HG02870 (cell line): ENCODE results near the gene CHST11.

Source experiments
- ATAC-seq: cut with Tn5 transposase; IDR thresholded peaks from one replicate; pipeline ENCODE4 v1.9.1; 2021; ENCODE audit warnings: mild to moderate bottlenecking, moderate library complexity; ENCODE audit not compliant: unreplicated experiment

Gene CHST11

DNA sequence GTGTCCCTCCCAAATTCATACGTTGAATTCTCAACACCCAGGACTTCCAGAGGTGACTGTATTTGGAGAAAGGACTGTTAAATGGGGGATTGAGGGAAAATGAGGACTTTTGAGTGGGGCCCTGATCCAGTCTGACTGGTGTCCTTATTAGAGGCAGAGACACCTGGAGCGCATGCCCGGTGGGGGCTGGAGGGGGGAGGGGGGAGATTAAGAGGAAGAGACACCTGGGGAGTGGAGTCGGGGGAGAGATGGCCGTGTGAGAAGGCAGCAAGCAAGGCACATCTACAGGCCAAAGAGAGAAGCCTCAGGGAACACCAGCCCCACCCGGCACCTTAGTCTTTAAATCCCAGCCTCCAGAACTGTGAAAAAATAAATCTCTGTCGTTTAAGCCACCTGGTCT is 291.6 kb downstream of the CHST11 start:
- ATAC-seq = no peak

DNA sequence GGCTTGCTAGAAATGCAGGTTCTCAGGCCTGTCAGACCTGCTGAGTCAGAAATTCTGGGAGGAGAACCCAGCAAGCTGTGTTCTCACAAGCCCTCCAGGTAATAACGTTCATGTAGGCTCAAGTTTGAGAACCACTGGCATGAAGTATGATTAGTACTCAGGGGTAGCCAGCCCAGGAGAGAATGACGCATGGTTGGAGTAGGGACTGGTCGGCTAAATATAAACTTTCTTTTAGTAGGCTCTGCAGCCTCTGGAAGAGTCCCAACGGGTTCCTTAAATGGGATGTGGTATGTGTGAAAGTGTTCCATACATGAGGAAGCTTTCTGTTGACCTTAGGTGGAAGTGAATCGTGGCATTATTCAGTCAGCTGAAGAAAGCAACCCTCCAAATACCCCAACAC is 292.0 kb downstream of the CHST11 start:
- no peak for ATAC-seq

DNA sequence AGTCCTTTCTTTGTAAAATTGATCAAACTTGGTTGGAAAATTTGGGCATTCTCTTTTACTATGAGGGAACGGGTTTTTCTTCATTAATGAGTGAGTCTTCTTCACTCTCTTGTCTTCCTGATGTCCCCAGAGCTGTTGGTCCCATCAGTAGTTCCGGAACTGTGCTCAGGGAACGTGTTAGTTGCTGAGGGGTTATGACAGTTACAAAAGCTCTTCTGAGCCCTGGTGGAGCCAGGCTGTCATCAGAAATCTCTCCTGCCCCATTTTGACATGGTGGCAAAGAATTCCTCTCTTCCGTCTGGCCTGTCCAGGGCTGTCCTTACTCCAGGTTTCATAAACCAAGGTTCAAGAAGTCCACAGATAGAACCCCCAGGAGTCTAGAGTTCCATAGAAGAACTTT is 292.8 kb downstream of the CHST11 start:
- ATAC-seq = no peak

DNA sequence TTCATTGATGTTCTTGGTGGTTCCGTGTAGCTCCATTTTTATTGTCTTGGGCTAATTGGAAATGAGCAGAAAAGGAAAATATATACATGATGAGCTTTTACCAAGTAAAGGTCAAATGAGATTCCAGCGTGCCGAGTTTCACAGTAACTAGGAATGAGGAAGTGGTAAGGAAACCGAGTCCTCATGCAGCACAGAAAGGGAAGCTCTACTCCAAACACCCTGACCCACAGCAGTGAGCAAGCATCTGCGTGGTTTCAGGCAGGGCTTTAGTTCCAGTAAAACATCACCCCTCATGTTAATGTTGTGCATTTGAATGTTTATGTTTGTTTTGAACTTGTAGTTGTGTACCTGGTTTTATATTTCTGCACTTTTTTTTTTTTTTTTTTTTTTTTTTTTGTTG is 293.3 kb downstream of the CHST11 start:
- no peak for ATAC-seq

DNA sequence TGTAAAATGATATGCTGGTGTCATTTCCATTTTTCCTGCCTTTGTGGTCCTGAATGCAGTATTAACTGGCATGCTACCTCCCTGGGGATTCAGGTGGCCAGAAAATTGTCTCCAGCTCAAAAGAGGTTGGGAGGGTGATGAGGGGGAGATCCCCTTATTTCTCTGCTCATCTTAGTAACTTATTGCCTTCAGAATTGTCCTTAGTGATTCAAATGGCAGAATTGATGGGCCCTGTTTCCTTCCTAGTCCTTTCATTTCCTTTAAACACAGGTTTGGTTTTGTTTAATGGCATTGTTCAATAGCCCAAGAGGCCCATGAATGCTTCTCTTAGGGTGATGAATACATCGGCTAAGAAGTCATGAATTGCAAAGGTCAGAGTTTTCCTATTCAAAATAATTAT is 294.4 kb downstream of the CHST11 start:
- ATAC-seq = no peak

DNA sequence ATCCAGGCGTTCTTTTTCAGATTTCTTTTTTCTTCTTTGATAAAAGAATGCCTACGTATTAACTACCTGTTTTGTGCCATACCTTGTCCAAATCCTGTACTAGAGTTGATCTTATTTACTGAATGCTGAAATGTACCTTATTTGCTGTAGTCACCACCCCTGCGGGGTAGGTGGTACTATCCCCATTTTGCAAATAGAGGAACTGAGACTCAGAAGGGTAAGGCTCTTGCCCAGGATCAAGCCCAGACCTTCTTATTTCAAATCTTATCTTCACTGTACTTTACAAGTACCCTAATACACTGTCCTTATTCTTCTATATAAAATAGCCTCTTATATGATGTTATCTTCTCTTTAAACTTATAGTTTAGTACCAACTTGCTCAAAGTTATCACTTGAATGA is 294.8 kb downstream of the CHST11 start:
- ATAC-seq = peak; percentile 53

DNA sequence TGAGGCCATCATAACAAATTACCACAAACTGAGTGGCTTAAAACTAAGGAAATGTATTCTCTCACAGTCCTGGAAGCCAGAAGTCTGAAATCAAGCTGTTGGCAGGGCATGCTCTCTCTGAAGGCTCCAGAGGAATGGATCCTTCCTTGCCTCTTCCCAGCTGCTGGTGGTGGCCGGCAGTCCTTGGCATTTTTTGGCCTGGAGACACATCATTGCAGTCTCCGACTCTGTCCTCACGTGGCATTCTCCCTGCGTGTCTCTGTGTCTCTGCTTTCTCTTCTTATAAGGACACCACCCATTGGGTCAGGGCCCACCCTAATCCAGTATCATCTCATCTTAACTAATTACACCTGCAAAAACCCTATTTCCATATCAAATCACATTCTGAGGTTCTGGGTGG is 295.3 kb downstream of the CHST11 start:
- ATAC-seq = no peak

DNA sequence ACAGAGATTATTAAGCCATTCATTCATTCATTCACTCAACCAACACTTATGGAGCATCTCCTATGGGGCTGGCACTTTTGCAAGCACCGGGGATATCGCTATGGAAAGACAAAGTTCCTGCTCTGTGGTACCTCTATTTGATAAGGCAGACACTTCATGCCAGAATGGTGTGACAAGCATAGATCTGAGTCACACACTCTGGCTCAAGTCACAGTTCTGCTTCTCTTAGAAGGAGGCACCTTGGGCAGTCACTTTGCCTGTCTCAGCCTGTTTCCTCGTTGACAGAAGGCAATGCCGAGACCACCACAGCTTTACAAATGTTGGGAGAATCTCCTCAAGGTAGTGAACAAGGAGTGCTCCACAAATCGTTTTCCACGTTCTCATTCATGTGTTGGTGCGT is 296.1 kb downstream of the CHST11 start:
- no peak for ATAC-seq

DNA sequence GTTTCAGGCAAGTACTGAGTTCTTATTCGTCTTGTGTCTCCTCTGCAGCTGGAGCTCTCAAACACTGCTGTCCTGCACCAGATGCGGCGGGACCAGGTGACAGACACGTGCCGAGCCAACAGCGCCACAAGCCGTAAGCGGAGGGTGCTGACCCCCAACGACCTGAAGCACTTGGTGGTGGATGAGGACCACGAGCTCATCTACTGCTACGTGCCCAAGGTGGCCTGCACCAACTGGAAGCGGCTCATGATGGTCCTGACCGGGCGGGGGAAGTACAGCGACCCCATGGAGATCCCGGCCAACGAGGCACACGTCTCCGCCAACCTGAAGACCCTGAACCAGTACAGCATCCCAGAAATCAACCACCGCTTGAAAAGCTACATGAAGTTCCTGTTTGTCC is 300.2 kb downstream of the CHST11 start:
- no peak for ATAC-seq

DNA sequence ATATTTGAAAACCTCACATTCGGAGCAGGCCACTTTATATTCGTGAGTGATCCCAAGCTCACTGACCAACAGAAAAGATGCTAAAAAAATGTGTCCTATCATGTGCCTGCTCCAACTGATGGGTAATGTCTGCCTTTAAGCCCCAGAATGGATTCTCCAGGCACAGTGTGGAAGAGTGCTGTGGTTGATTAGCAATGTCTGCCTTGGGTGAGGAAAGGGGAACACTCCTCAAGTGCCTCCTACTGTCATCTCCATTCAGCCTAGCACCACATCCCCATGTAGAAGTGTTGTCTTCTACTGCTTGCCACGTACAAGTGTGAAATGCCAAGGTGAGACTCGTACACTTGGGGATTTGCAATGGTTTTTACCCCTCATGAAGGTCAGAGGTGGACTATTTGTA is 302.0 kb downstream of the CHST11 start:
- ATAC-seq = no peak

DNA sequence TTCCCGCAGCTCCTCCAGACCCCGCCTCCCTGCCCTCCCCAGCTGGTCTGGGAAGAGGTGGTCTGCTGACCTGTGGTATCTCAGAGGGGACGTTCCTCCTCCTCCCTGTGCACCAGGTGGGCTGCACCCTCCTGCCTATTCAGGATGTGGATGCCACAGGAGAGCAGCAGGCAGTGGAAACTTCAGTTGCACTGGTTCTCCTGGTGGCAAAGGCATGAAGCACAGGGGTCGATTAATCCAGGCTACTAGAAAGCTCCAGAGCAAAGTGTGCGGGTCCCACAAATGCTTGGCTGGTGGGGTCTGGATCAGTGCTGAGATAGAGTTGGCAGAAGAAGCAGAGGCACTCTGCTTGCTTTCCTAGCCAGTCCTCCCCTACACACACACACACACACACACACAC is 304.3 kb downstream of the CHST11 start:
- ATAC-seq = no peak

DNA sequence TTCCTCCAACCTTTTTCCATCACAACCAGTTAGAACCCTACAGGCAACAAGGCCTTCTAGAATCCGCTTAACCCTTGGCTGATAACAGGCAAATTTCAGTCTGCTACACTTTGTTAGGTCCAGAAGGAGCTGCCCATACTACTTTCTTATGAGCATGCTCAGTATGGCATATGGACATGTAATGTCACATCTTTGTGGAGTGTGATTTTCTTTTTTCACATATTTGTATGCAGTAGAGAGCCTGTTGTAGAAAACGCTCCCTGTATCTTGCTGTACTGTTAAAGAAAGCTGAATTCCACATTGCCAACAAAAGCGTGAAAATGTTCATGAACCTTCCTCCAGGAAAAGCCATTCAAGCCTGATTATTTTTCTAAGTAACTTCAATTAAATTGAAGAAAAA is 304.9 kb downstream of the CHST11 start:
- no peak for ATAC-seq

DNA sequence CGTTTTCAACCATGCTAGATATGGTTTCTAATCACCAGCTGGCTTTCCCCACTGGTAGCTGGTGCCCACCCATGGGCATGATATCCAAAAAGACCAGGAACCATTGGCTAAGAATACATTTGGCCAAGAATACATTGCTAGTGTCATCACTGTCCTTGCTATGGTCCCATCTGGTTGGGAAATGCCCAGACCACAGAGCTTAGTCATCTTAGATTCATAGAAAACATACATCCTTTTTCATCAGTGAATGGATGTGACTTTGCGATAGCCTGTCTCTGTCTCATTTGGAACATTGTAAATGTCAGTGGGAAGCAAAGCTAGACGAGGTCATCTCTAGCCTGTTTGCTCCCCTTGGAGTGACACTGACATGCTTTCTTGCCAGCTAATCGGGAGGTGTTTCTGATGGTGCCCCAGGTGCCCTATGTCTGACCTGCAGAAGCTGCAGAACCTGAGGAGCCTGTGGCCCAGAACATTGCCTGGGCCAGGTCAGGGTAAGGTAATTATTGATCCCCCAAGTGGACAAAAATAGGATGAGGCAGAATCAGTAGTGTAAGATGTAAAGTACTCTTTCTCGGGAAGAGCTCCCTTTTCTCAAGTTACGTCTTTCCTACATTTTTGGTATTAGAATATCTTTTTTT is 306.5 kb downstream of the CHST11 start:
- no peak for ATAC-seq

DNA sequence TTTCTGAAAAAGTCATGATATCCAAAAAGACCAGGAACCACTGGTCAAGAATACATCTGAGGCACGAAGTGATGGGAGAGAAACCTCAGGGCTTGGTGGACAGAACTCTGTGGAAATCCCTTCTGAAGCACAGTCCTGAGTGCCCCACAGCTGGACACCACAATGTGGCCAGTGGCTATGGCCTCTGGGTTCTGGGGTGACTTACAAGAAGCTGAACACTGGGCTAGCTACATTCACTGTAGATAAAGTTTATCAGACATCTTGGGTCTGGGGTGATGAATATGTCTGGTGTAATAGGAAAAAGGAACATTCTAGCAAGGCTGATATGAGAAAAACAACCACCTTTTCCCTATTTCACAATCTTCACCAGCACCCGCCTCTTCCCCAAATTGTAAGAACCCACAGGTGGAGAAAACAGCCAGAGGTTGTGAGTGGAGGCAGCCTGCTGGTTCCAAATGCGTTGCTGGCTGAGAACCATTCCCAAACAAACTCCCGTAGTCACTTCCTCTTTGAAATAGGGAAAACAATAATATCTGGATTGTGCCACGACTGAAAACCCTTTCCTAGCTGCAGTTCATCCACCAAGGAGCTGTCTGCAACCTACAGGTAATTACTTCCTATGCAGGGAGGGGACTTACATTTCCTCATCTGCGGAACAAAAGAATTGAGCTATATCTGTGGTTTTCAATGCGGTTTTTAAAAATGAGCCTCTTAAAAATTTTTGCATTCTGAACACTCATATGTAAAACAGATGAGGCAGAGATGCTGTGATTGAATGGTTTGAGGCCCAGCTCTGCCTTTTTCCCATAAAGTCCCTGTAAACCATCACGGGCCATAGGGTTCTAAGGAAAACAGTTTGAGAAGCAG is 307.7 kb downstream of the CHST11 start:
- no peak for ATAC-seq

DNA sequence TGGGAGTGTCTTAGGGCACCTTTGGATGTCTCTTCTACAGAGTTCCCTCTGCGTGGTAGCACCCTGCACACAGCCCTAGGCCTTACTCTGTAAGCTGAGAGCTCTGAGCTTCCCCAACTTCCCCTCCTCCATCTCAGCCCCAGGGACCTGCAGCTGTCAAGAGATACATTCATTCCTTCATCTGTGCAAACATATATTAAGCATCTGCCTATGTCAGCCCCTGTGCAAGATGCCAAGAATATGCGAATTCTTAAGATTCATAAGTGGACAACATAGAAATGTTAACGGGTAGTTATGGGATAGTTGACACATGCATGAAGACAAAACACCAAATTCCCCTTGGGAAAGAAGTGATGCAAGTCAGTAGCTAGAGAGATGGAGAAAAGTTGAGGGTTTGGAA is 310.5 kb downstream of the CHST11 start:
- ATAC-seq = no peak

DNA sequence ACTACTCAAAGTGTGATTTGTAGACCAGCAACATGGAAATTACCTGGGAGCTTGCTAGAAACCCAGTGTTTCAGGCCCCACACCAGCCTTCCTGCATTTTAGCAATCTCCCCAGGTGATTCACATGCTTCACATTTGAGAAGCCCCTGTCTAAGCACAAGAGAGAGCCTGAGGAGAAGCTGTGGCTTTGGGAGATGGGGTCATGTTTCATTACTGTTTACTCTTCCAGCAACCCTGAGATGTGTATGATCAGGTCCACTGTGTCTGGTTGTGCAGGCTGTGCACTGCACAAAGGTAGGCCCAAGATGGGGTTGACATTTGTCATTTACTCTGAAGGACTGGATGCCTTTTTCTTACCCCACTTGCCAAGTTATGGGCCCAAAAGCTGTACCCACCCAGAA is 311.3 kb downstream of the CHST11 start:
- no peak for ATAC-seq

DNA sequence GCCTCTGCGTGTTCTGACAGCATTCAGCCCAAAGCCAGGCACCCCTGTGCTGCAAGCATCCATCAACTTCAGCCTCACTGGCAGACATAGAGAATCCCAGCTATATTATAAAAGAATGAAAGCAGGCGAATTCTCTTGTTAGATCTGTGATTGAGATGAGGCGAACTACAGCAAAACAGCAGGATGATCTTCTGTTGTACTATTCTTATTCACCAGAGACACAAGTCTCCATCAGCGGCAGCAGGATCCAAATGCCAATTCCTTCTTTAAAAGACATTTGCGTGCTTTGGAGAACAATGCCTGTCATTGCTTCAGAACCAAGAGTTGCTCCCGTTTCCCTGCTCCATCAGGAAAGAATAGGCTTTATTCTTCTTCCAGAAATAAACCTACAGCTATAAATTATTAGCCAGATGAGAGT is 312.4 kb downstream of the CHST11 start:
- no peak for ATAC-seq

DNA sequence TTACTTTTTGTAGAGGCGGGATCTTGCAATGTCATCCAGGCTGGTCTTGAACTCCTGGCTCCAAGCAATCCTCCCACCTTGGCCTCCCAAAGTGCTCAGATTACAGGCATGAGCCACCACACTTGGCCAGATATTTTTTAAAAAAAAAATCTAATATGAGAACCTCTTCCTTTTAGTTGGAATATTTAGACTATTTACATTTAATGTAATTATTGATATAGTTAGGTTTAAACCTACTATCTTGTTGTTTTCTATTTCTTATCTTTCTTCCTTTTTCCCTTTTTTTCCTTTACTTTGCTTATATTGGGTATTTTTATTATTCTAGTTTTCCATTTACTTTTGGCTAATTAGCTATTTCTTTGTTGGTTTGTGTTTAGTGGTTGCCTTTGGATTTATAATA is 315.6 kb downstream of the CHST11 start:
- ATAC-seq = no peak

DNA sequence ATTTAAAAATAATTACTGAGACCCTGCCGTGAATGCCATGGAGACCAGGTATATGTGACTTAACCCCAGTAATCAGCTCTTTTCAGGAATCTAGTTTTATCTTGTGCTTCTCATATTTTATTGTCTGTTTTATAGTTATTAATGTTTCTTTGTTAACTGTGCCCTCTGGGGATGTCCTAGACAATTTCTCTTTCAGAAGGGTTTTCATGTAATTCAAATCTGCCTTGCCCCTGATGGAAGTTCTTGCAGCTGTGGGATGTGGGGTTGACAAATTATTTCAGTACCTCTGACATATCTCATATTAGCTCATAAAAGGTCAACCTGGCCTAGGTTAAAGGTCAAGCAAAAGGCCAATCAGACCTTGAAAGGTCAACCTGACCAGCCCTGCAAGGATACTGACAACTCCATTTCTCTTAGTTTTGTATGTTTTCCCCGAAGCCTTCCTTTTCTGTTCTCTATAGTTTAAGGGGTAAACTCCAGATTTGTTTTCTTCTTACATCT is 319.0 kb downstream of the CHST11 start:
- ATAC-seq = no peak

DNA sequence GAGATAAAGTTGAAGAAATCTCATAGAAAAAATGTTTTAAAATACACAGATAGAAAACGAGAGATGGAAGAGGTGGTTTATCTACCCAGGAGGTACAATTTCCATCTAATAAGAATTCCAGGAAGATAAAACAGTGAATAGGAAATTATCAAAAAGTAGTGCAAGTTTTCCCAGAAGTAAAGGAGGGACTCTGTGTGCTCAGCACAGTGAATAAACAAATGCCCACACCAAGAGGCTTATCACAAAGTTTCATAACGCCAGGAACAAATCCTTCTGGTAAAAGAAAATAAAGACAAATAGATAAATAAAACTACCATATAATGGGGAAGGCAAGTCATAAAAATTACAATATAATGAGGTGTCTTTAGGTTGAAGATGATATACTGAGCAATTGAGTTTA is 322.4 kb downstream of the CHST11 start:
- no peak for ATAC-seq

DNA sequence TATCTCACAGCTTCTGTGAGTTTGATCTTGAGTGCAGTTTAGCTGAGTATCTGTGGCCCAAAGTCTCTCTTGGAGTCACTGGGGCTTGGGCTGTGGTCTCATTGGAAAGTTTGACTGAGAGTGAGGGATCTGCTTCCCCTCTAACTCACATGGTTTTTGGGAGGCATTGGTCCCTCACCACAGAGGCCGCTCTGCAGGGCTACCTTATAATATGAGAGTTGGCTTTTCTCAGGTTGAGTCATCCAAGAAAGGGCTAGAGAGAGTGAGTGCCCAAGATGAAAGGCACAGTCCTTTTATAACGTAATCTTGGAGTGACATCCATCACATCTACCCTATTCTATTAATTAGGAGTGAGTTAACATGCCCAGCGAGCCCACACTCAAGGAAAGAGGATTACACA is 325.5 kb downstream of the CHST11 start:
- no peak for ATAC-seq

DNA sequence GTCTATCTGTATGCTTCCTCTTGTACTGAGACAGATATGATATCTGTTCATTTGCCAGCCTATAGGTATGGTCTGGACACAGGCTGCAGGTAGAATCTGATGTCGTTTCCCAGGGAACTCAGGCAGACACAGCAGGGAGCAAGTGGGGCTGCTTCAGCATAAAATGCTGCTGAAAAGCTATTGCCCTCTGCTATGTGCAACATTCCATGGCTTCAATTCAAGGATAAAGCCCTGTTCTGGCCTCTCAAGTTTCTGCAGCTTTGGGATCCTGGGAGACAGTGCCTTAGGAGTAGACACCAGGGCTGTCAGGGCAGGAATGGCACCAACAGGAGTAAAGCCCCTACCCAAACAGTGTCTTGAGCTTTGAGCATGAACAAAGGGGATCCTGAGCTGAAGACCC is 327.8 kb downstream of the CHST11 start:
- ATAC-seq = no peak
